OCI-LY1 (cell line): ENCODE data around the gene KIAA0232.

Source experiments
- EZH2 ChIP-seq: fragments of 200-600 bp; sonication (generic), shearing (Covaris generic); IDR thresholded peaks from 2 replicates; pipeline ENCODE4 v1.8.0; 2017; ENCODE audit warnings: borderline replicate concordance, mixed run types, mild to moderate bottlenecking, antibody characterized with exemption, low read length, moderate library complexity, mixed read lengths
- TF ChIP-seq, protein P1 (sequence below): fragments of 200-600 bp; sonication (generic), shearing (Covaris generic); IDR thresholded peaks from 2 replicates; pipeline ENCODE4 v1.5.1; 2017; ENCODE audit warnings: mild to moderate bottlenecking, antibody characterized with exemption, low read length, moderate library complexity, mixed read lengths

DNA sequence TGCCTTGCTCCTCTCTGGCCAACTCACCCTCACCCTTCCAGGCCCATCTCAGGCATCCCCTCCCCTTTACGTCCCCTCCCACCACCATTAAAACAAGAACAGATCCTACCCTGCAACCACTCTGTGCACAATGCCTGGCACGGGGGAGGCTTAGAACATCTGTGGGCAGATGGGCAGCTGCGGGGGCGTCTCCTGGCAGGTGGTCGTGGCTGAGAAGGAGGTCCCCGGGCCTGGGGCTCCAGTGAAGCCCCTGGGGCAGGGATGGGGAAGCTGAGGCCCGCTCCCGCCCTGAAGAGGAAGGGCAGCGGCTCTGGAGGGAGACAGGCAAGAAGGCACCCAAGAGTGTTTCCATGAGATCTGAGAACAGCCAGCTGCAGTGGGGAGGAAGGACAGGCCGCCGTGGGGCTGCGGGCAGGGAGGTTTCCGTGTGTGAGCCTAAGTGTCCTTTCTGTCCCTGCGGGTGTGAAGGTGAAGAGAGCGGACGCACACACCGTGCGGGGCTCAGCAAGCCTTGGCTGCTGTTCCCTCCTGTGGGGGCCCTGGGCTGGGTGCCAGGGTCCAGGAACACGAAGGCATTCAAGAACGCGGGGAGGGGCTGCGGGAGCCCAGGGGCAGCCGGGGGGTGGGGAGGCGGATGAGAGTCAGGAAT is 119.3 kb downstream of the KIAA0232 start:
- TF ChIP-seq, protein P1, sequence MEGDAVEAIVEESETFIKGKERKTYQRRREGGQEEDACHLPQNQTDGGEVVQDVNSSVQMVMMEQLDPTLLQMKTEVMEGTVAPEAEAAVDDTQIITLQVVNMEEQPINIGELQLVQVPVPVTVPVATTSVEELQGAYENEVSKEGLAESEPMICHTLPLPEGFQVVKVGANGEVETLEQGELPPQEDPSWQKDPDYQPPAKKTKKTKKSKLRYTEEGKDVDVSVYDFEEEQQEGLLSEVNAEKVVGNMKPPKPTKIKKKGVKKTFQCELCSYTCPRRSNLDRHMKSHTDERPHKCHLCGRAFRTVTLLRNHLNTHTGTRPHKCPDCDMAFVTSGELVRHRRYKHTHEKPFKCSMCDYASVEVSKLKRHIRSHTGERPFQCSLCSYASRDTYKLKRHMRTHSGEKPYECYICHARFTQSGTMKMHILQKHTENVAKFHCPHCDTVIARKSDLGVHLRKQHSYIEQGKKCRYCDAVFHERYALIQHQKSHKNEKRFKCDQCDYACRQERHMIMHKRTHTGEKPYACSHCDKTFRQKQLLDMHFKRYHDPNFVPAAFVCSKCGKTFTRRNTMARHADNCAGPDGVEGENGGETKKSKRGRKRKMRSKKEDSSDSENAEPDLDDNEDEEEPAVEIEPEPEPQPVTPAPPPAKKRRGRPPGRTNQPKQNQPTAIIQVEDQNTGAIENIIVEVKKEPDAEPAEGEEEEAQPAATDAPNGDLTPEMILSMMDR, result no peak
- TF ChIP-seq EZH2, result no peak
